ENCODE data around the gene SIAH1.

GRCh38 chr16:48353565-48354163 lies 31.5 kb downstream of the SIAH1 start:
- peak; percentile 90 to 97 (median 92) for TF ChIP-seq CTCF (IDR thresholded peaks at IDR 0.05 in 2 of 3, conservative IDR thresholded peaks at IDR 0.05 in 1 of 3; ENCODE audit: borderline replicate concordance in 1 of 3, insufficient read depth in 1 of 3, low read depth in 2 of 3, low read length in 2 of 3)
- no peak for TF ChIP-seq TCF7L2 (IDR thresholded peaks at IDR 0.05; ENCODE audit: borderline replicate concordance, extremely low read depth, insufficient read depth, insufficient read length)
- TF ChIP-seq POLR2A (IDR thresholded peaks at IDR 0.05; ENCODE audit: borderline replicate concordance, extremely low read depth, insufficient read depth, insufficient read length), result no peak
- no peak for TF ChIP-seq ELF1 (IDR thresholded peaks at IDR 0.05; ENCODE audit: borderline replicate concordance, low read depth)
- TF ChIP-seq REST (IDR thresholded peaks at IDR 0.05; ENCODE audit: low read depth), result no peak
- TF ChIP-seq EZH2phosphoT487 (IDR thresholded peaks at IDR 0.05; ENCODE audit: borderline replicate concordance), result no peak
- TF ChIP-seq RAD21 (IDR thresholded peaks at IDR 0.05; ENCODE audit: low read depth), result peak; percentile 79
- TF ChIP-seq EZH2 (IDR thresholded peaks at IDR 0.05), result no peak
- TF ChIP-seq ZFX (IDR thresholded peaks at IDR 0.05), result no peak
- no peak for TF ChIP-seq POLR2AphosphoS5 (IDR thresholded peaks at IDR 0.05; ENCODE audit: low read depth, low read length)
- no peak for TF ChIP-seq JUND (IDR thresholded peaks at IDR 0.05)
